ENCODE measurements around the gene POLE.

The POLE gene

GRCh38 chr12:132625731-132626430, 61.3 kb downstream of the POLE start:
- no peak for TF ChIP-seq CTCF (IDR thresholded peaks at IDR 0.05)
- no peak overlapping the region for H3K27ac ChIP-seq
- H3K4me3 ChIP-seq (ENCODE audit: low read depth in 1 of 2, low read length in 1 of 2) = no peak overlapping the region
- no peaks in the 10 kb centered on the region for H3K4me1 ChIP-seq (ENCODE audit: control insufficient read depth in 1 of 2, insufficient read depth in 1 of 2, low read depth in 1 of 2, low read length in 1 of 2)
- no peaks in the 10 kb centered on the region for H3K9me3 ChIP-seq
- H3K36me3 ChIP-seq = peaks cover 73% of the 10 kb centered on the region
- H3K27me3 ChIP-seq = peaks cover 5% of the 10 kb centered on the region

GRCh38 chr12:132624910-132625630, 62.1 kb downstream of the POLE start:
- Histone ChIP-seq H3K9me3 (no peaks in the 10 kb centered on the region), H3K36me3 (peaks cover 65% of the 10 kb centered on the region), H3K27me3 (peaks cover 13% of the 10 kb centered on the region), H3K27ac (no peak overlapping the region), H3K4me1 (ENCODE audit: control insufficient read depth in 1 of 2, insufficient read depth in 1 of 2, low read depth in 1 of 2, low read length in 1 of 2) (no peaks in the 10 kb centered on the region), H3K4me3 (ENCODE audit: low read depth in 1 of 2, low read length in 1 of 2) (no peak overlapping the region)
- no peak for TF ChIP-seq CTCF (IDR thresholded peaks at IDR 0.05)

GRCh38 chr12:132624186-132624855, 62.8 kb downstream of the POLE start:
- no peaks in the 10 kb centered on the region for H3K4me1 ChIP-seq (ENCODE audit: control insufficient read depth in 1 of 2, insufficient read depth in 1 of 2, low read depth in 1 of 2, low read length in 1 of 2)
- H3K36me3 ChIP-seq = peaks cover 57% of the 10 kb centered on the region

GRCh38 chr12:132623072-132623869, 63.9 kb downstream of the POLE start:
- peaks cover 47% of the 10 kb centered on the region for H3K36me3 ChIP-seq
- H3K27ac ChIP-seq = no peak overlapping the region
- no peak for TF ChIP-seq CTCF (IDR thresholded peaks at IDR 0.05)
- H3K27me3 ChIP-seq = peaks cover 31% of the 10 kb centered on the region
- H3K4me1 ChIP-seq (ENCODE audit: control insufficient read depth in 1 of 2, insufficient read depth in 1 of 2, low read depth in 1 of 2, low read length in 1 of 2) = no peaks in the 10 kb centered on the region
- no peak overlapping the region for H3K4me3 ChIP-seq (ENCODE audit: low read depth in 1 of 2, low read length in 1 of 2)
- no peaks in the 10 kb centered on the region for H3K9me3 ChIP-seq

More at GRCh38 chr12:132624186-132624855, 62.8 kb downstream of the POLE start:
- Histone ChIP-seq H3K27ac (no peak overlapping the region), H3K4me3 (ENCODE audit: low read depth in 1 of 2, low read length in 1 of 2) (no peak overlapping the region), H3K27me3 (peaks cover 21% of the 10 kb centered on the region), H3K9me3 (no peaks in the 10 kb centered on the region)
- no peak for TF ChIP-seq CTCF (IDR thresholded peaks at IDR 0.05)

GRCh38 chr12:132622437-132623071, 64.6 kb downstream of the POLE start:
- Histone ChIP-seq H3K36me3 (peaks cover 39% of the 10 kb centered on the region), H3K4me1 (ENCODE audit: control insufficient read depth in 1 of 2, insufficient read depth in 1 of 2, low read depth in 1 of 2, low read length in 1 of 2) (no peaks in the 10 kb centered on the region), H3K27me3 (peaks cover 38% of the 10 kb centered on the region), H3K27ac (no peak overlapping the region), H3K4me3 (ENCODE audit: low read depth in 1 of 2, low read length in 1 of 2) (no peak overlapping the region), H3K9me3 (peaks cover 4% of the 10 kb centered on the region)
- TF ChIP-seq CTCF (IDR thresholded peaks at IDR 0.05) = no peak
